HG03378 (cell line): ENCODE data around the gene UGT2B15.
A peak's percentile ranks its signal among the peaks of the same experiment; 100 is the strongest.
"Not testable (repeated sequence)": the region's sequence is repeated elsewhere in the genome, so short reads cannot be mapped to it uniquely, and the experiment has no call there.

Experiments
- ATAC-seq: cut with Tn5 transposase; IDR thresholded peaks from one replicate; pipeline ENCODE4 v1.9.1; 2021; ENCODE audit warnings: mild to moderate bottlenecking, moderate library complexity; ENCODE audit not compliant: unreplicated experiment

UGT2B15 gene

GRCh38 chr4:68670479-68670939 lies at the start of gene UGT2B15:
Gene UGT2B15, minus strand, starts transcription at chr4:68670652. Its CDS starts 34 bp downstream, at chr4:68670618.
- ATAC-seq = not testable (repeated sequence)

- ATAC-seq = no peak
These were observed 48.6 kb upstream of the UGT2B15 start for GRCh38 chr4:68719075-68719473.

GRCh38 chr4:68718447-68719074 lies 48.1 kb upstream of the UGT2B15 start:
- ATAC-seq = peak; percentile 51

- peak; percentile 80 for ATAC-seq
These were observed 47.5 kb upstream of the UGT2B15 start for GRCh38 chr4:68717999-68718398.

GRCh38 chr4:68714400-68714799 lies 43.9 kb upstream of the UGT2B15 start:
- no peak for ATAC-seq

- ATAC-seq = no peak
These were observed 41.8 kb upstream of the UGT2B15 start for GRCh38 chr4:68712207-68712606.

- ATAC-seq = no peak
These were observed 38.1 kb upstream of the UGT2B15 start for GRCh38 chr4:68708566-68708965.

GRCh38 chr4:68703168-68703567 lies 32.7 kb upstream of the UGT2B15 start:
- ATAC-seq = not testable (repeated sequence)

GRCh38 chr4:68700152-68700551 lies 29.7 kb upstream of the UGT2B15 start:
- no peak for ATAC-seq

- ATAC-seq = no peak
These were observed 23.0 kb upstream of the UGT2B15 start for GRCh38 chr4:68693325-68694075.

- ATAC-seq = no peak
These were observed 20.7 kb upstream of the UGT2B15 start for GRCh38 chr4:68691186-68691585.

GRCh38 chr4:68683034-68683433 lies 12.6 kb upstream of the UGT2B15 start:
- ATAC-seq = no peak

- not testable (repeated sequence) for ATAC-seq
These were observed 10.8 kb upstream of the UGT2B15 start for GRCh38 chr4:68681298-68681697.

GRCh38 chr4:68673143-68673542 lies 2.7 kb upstream of the UGT2B15 start:
- no peak for ATAC-seq

- not testable (repeated sequence) for ATAC-seq
These were observed 765 bp upstream of the UGT2B15 start for GRCh38 chr4:68671217-68671616.

- not testable (repeated sequence) for ATAC-seq
These were observed 1.8 kb downstream of the UGT2B15 start for GRCh38 chr4:68668537-68669163.

- ATAC-seq = not testable (repeated sequence)
These were observed 2.9 kb downstream of the UGT2B15 start for GRCh38 chr4:68667551-68667950.

- not testable (repeated sequence) for ATAC-seq
These were observed 5.7 kb downstream of the UGT2B15 start for GRCh38 chr4:68664721-68665120.

GRCh38 chr4:68662836-68663574 lies 7.4 kb downstream of the UGT2B15 start:
- peak; percentile 73 for ATAC-seq

- ATAC-seq = peak; percentile 46
These were observed 11.8 kb downstream of the UGT2B15 start for GRCh38 chr4:68658672-68659071.

GRCh38 chr4:68657022-68657594 lies 13.3 kb downstream of the UGT2B15 start:
- ATAC-seq = peak; percentile 66
